Activated CD4-positive, CD25-positive, alpha-beta regulatory T cell treated with anti-CD3 and anti-CD28 coated beads, Interleukin-2, amount 50 U/mL, for 72 hours (primary cell): Measurements from ENCODE around the gene DMRTC1.
"Not testable (repeated sequence)": the region's sequence is repeated elsewhere in the genome, so short reads cannot be mapped to it uniquely, and the experiment has no call there.

Experiments used
- DNase-seq: peaks from one replicate; pipeline ENCODE4 v3.0.0; 2021

The DMRTC1 gene

GRCh38 chrX:72943819-72944169 lies at the start of gene DMRTC1:
Gene DMRTC1 (minus strand): TSS chrX:72943837. CDS start chrX:72875694, 68,143 bp downstream.
- DNase-seq = not testable (repeated sequence)

GRCh38 chrX:72980894-72981469 lies 37.3 kb upstream of the DMRTC1 start:
- not testable (repeated sequence) for DNase-seq

GRCh38 chrX:72974885-72975284 lies 31.2 kb upstream of the DMRTC1 start:
- not testable (repeated sequence) for DNase-seq

- not testable (repeated sequence) for DNase-seq
These were observed 28.2 kb upstream of the DMRTC1 start for GRCh38 chrX:72971859-72972258.

- DNase-seq = not testable (repeated sequence)
These were observed 16.3 kb upstream of the DMRTC1 start for GRCh38 chrX:72959971-72960370.

GRCh38 chrX:72943035-72943818 lies 410 bp downstream of the DMRTC1 start:
- not testable (repeated sequence) for DNase-seq

GRCh38 chrX:72942272-72942671 lies 1.4 kb downstream of the DMRTC1 start:
- DNase-seq = not testable (repeated sequence)

- not testable (repeated sequence) for DNase-seq
These were observed 5.7 kb downstream of the DMRTC1 start, which contains the start of gene FAM236A for GRCh38 chrX:72937906-72938305. Gene FAM236A (plus strand): TSS chrX:72938206. CDS start chrX:72938263, 57 bp downstream.

- not testable (repeated sequence) for DNase-seq
These were observed 6.7 kb downstream of the DMRTC1 start for GRCh38 chrX:72936882-72937455.

GRCh38 chrX:72936455-72936854 lies 7.2 kb downstream of the DMRTC1 start:
- DNase-seq = not testable (repeated sequence)

- DNase-seq = not testable (repeated sequence)
These were observed 11.4 kb downstream of the DMRTC1 start for GRCh38 chrX:72932283-72932682.

- not testable (repeated sequence) for DNase-seq
These were observed 27.5 kb downstream of the DMRTC1 start for GRCh38 chrX:72916096-72916495.

GRCh38 chrX:72912315-72912714 lies 31.3 kb downstream of the DMRTC1 start, which contains the start of gene FAM236C:
Gene FAM236C (plus strand): TSS chrX:72912615. CDS start chrX:72912715, 100 bp downstream.
- DNase-seq = not testable (repeated sequence)

- DNase-seq = not testable (repeated sequence)
These were observed 53.9 kb downstream of the DMRTC1 start for GRCh38 chrX:72889740-72890139.

GRCh38 chrX:72882898-72883297 lies 60.7 kb downstream of the DMRTC1 start:
- not testable (repeated sequence) for DNase-seq

GRCh38 chrX:72837532-72837931 lies 106.1 kb downstream of the DMRTC1 start:
- DNase-seq = not testable (repeated sequence)

GRCh38 chrX:72830701-72831100 lies 112.9 kb downstream of the DMRTC1 start:
- not testable (repeated sequence) for DNase-seq
